Subcutaneous preadipocyte (primary cell): ENCODE measurements around the gene BRIX1. TPM values are rescaled to one million over a fixed set of nuclear protein-coding genes. Genes with fewer than 3 reads are reported as not detected.

Experiments
- total RNA-seq: library from RNA; depleted of rRNA; stranded (reverse); fragments of >200 nt; gene quantifications from 2 replicates; pipeline ENCODE4 v1.2.3, GENCODE V29; 2012

Gene BRIX1
- total RNA-seq, result 38.2 and 40.5 TPM in 2 replicates

GRCh38 chr5:34915139-34915855 lies at the start of gene BRIX1, which contains the start of gene RAD1:
BRIX1 (plus strand) TSS chr5:34915711; CDS start chr5:34915739, 28 bp downstream.
RAD1 (minus strand) TSS chr5:34915504; CDS start chr5:34914892, 612 bp downstream.

GRCh38 chr5:34929134-34929719 lies 13.7 kb downstream of the BRIX1 start, which contains the start of gene DNAJC21:
DNAJC21 (plus strand) TSS chr5:34929559; CDS start chr5:34929820, 261 bp downstream.

Other genes starting within 250 kb of the BRIX1 start
- under 0.01 TPM in 1 of 2 replicates, not detected in the other for gene TTC23L, start 76.5 kb upstream of the BRIX1 start, total RNA-seq
- 23.9 and 25.0 TPM in 2 replicates for gene RAD1, start 207 bp upstream of the BRIX1 start, total RNA-seq
- gene DNAJC21, start 13.8 kb downstream of the BRIX1 start, total RNA-seq, result 22.0 and 31.9 TPM in 2 replicates
- not detected in 2 replicates for gene AGXT2, start 132.2 kb downstream of the BRIX1 start, total RNA-seq